Loucy (cell line): Measurements from ENCODE around the gene NUP85.
"Not testable (repeated sequence)": the region's sequence is repeated elsewhere in the genome, so short reads cannot be mapped to it uniquely, and the experiment has no call there.

ENCODE experiments used
- H2AFZ ChIP-seq: fragments of 200-600 bp; sonication (generic); 2 replicates; pipeline ENCODE4 v1.6.0; 2016; ENCODE audit warnings: antibody characterized with exemption, mild to moderate bottlenecking, low read length, moderate library complexity
- H3F3A ChIP-seq: fragments of 200-600 bp; 2 replicates; pipeline ENCODE4 v1.6.0; 2016; ENCODE audit warnings: antibody characterized with exemption, low read depth, mild to moderate bottlenecking
- H3K27me3 ChIP-seq: fragments of 200-600 bp; sonication (generic); 2 replicates; pipeline ENCODE4 v1.6.1; 2014; ENCODE audit warnings: low read length, mild to moderate bottlenecking; ENCODE audit not compliant: insufficient read depth, poor library complexity, severe bottlenecking
- H3K36me3 ChIP-seq: fragments of 200-600 bp; sonication (generic); 2 replicates; pipeline ENCODE4 v1.6.1; 2016; ENCODE audit warnings: low read length; ENCODE audit not compliant: insufficient read depth
- H3K4me1 ChIP-seq: fragments of 200-600 bp; sonication (generic); 2 replicates; pipeline ENCODE4 v1.5.1; 2014; ENCODE audit warnings: low read length, mild to moderate bottlenecking; ENCODE audit not compliant: insufficient read depth, poor library complexity, severe bottlenecking
- H3K4me2 ChIP-seq: fragments of 200-600 bp; sonication (generic); 2 replicates; pipeline ENCODE4 v1.6.0; 2014; ENCODE audit warnings: antibody characterized with exemption, low read length, low read depth, mild to moderate bottlenecking; ENCODE audit not compliant: poor library complexity, severe bottlenecking
- H3K4me3 ChIP-seq: fragments of 200-600 bp; sonication (generic); 2 replicates; pipeline ENCODE4 v1.5.1; 2014; ENCODE audit warnings: low read length, mild to moderate bottlenecking, mixed read lengths; ENCODE audit not compliant: poor library complexity, severe bottlenecking
- H3K79me2 ChIP-seq: fragments of 200-600 bp; sonication (generic); 2 replicates; pipeline ENCODE4 v1.6.1; 2014; ENCODE audit warnings: low read length; ENCODE audit not compliant: insufficient read depth
- H3K9ac ChIP-seq: fragments of 200-600 bp; sonication (generic); 2 replicates; pipeline ENCODE4 v1.6.0; 2014; ENCODE audit warnings: mild to moderate bottlenecking, low read depth, low read length, moderate library complexity; ENCODE audit not compliant: poor library complexity, severe bottlenecking
- H3K9me2 ChIP-seq: fragments of 200-600 bp; sonication (generic); replicated peaks from 2 replicates; pipeline ENCODE4 v1.6.1; 2016; ENCODE audit warnings: low read depth, low read length, mixed read lengths
- H3K9me3 ChIP-seq: fragments of 200-600 bp; sonication (generic); 2 replicates; pipeline ENCODE4 v1.6.1; 2014; ENCODE audit warnings: mild to moderate bottlenecking, antibody characterized with exemption, low read length, low read depth; ENCODE audit not compliant: insufficient read depth
- H4K20me1 ChIP-seq: fragments of 200-600 bp; sonication (generic); 2 replicates; pipeline ENCODE4 v1.6.0; 2014; ENCODE audit warnings: antibody characterized with exemption, low read length, mild to moderate bottlenecking; ENCODE audit not compliant: insufficient read depth, poor library complexity, severe bottlenecking
- CTCF ChIP-seq: fragments of 200-600 bp; sonication (generic); conservative IDR thresholded peaks from 2 replicates; pipeline ENCODE4 v1.5.1; 2014; ENCODE audit warnings: mild to moderate bottlenecking, antibody characterized with exemption, low read length
- EZH2phosphoT487 ChIP-seq: fragments of 200-600 bp; IDR thresholded peaks from 2 replicates; pipeline ENCODE4 v1.6.1; 2018; ENCODE audit warnings: antibody characterized with exemption, mild to moderate bottlenecking, moderate library complexity, borderline replicate concordance

NUP85 gene

DNA sequence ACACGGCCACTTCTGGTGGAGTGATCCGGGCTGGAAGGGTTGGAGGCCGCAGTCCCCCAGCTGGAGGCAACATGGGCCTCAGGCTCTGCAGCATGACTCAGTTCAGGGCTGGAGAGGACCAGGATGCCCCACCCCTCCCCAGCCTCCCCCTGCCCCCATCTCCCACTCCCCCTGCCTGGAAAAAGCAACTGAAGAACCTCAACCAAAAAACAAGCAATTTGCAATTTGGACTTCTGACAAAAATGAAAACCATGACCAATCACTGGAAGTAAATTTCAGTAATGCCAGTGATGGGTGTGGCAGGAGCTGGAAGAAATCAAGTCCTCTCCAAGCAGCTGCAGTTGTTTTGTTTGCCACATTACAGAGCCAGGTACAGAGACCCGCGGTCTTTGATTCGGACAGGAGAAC is 72.2 kb downstream of the NUP85 start:
- Histone ChIP-seq H3K36me3 (peaks cover 3% of the 10 kb centered on the region; the same call in 1 of the 2 replicates), H4K20me1 (no peaks in the 10 kb centered on the region), H3K9me3 (no peaks in the 10 kb centered on the region), H3K27me3 (no peaks in the 10 kb centered on the region), H3K4me1 (peaks cover 6% of the 10 kb centered on the region), H3K9me2 (no peaks in the 10 kb centered on the region), H3K4me3 (no peak overlapping the region), H2AFZ (no peak overlapping the region), H3K9ac (no peak overlapping the region), H3K4me2 (no peak overlapping the region), H3F3A (no peaks in the 10 kb centered on the region), H3K79me2 (peaks cover 6% of the 10 kb centered on the region; the same call in 1 of the 2 replicates)
- TF ChIP-seq CTCF (no peak), EZH2phosphoT487 (no peak)

- not testable (repeated sequence) for H3K9ac ChIP-seq, H3K36me3 ChIP-seq, H3K27me3 ChIP-seq, H3K4me1 ChIP-seq, H3F3A ChIP-seq, H3K9me3 ChIP-seq, H2AFZ ChIP-seq, H3K79me2 ChIP-seq, H4K20me1 ChIP-seq, H3K4me3 ChIP-seq, H3K9me2 ChIP-seq, H3K4me2 ChIP-seq
Measured at GRCh38 chr17:75280189-75280588, 74.7 kb downstream of the NUP85 start.

DNA sequence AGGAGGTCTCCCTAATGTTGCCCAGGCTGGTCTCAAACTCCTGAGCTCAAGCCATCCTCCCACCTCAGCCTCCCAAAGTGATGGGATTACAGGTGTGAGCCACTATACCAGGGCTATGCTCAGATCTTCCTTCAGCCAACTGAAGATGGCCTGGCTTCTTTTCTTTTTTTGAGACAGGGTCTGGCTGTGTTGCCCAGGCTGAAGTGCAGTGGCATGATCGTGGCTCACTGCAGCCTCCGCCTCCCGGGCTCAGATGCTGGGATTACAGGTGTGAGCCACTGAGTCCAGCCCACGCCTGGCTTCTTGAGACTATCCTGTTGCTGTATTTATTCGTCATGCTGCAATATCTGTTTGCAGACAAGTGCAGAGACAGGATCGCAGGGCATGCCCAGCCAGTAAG is 79.6 kb downstream of the NUP85 start:
- peaks cover 10% of the 10 kb centered on the region for H3K4me1 ChIP-seq
- H3K9me3 ChIP-seq = no peaks in the 10 kb centered on the region
- 0 out of 2 replicates have a peak, but pooled peaks cover 4% of the 10 kb centered on the region for H3F3A ChIP-seq
- H3K4me3 ChIP-seq = no peak overlapping the region
- no peaks in the 10 kb centered on the region for H3K9me2 ChIP-seq
- no peak for TF ChIP-seq CTCF
- no peak for TF ChIP-seq EZH2phosphoT487
- no peak overlapping the region for H3K9ac ChIP-seq
- no peak overlapping the region for H2AFZ ChIP-seq
- peaks cover 5% of the 10 kb centered on the region; the same call in 1 of the 2 replicates for H3K36me3 ChIP-seq
- no peaks in the 10 kb centered on the region for H4K20me1 ChIP-seq
- no peak overlapping the region for H3K4me2 ChIP-seq
- peaks cover 20% of the 10 kb centered on the region; the same call in 1 of the 2 replicates for H3K79me2 ChIP-seq
- H3K27me3 ChIP-seq = no peaks in the 10 kb centered on the region
